ENCODE data around the gene CLDN9.

The CLDN9 gene

GRCh38 chr16:3058139-3059030 lies 45.7 kb downstream of the CLDN9 start:
- peak; percentile 69 for DNase-seq

DNA sequence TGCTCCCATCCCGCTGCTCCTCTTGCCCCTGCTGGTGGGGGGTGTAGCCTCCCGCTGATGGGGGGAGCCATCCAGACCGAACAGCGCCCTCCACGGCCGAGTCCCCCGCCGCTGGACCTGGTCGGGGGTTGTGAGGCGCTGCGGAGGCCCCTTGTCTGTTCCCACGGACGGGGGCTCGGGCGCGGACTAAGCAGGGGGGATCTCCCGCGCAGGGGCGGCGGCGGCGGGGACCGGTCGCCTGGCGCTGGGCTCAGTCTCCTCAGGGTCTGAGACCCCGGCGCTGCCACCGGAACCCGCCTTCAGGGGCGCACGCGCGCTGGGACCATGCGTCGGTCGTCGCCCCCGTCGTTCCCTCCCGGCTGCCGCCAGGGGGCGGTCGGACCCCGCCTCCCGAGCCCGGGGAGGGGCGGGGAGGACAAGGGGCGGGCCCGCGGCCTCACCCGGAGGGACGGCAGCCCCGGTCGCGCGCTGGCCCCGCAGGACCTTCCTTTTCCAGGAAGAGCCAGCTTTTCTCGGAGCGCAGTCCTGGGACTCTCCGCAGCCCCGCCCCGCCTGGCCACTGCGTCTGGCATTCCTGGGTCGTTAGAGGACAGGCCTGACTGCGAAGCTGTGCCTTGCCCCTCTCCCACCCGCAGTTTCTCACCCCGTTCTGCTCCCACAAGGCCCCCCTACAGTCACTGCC lies 46.5 kb downstream of the CLDN9 start:
- DNase-seq = peak; percentile 91

- DNase-seq = no peak
Measured at GRCh38 chr16:3059723-3060242, 47.1 kb downstream of the CLDN9 start.

GRCh38 chr16:3060339-3061127 lies 47.8 kb downstream of the CLDN9 start:
- DNase-seq = no peak

DNA sequence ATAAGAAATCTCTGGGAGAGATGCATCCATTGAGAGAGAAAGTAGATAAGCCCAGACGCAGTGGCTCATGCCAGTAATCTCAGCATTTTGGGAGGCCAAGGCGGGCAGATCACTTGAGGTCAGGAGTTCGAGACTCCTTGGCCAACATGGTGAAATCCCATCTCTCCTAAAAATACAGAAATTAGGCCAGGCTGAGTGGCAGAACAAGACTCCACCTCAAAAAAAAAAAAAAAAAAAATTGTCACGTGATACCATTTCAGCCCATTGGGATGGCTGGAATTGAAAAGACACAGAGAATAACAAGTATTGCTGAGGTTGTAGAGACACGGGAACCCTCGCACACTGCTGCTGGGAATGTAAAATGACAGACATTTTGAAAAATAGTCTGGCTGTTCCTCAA lies 49.8 kb downstream of the CLDN9 start:
- no peak for DNase-seq

GRCh38 chr16:3063625-3064386 lies 51.1 kb downstream of the CLDN9 start:
- no peak for DNase-seq

Measured in NCI-H69 (cell line).